HepG2 (cell line): ENCODE measurements around the gene SLC13A3. TPM values are rescaled to one million over a fixed set of nuclear protein-coding genes. Genes with fewer than 3 reads are reported as not detected.
A peak's percentile ranks its signal among the peaks of the same experiment; 100 is the strongest.

Experiments
- ATF2 ChIP-seq: sonication (generic); formaldehyde crosslinking; IDR thresholded peaks from 2 replicates; pipeline ENCODE4 v1.4.0; 2020; ENCODE audit warnings: missing genetic modification reagents
- GATA4 ChIP-seq: sonication (generic); IDR thresholded peaks from 2 replicates; pipeline ENCODE4 v1.6.1; 2016; ENCODE audit warnings: antibody characterized with exemption, low read depth, borderline replicate concordance
- GPN1 ChIP-seq: sonication (generic); formaldehyde crosslinking; IDR thresholded peaks from 2 replicates; pipeline ENCODE4 v1.5.1; 2020; ENCODE audit warnings: missing genetic modification reagents, borderline replicate concordance
- GRHL1 ChIP-seq: sonication (generic); formaldehyde crosslinking; conservative IDR thresholded peaks from 2 replicates; pipeline ENCODE4 v1.8.0; 2022; ENCODE audit warnings: missing genetic modification reagents
- HNRNPK ChIP-seq: fragments of 200-400 bp; formaldehyde crosslinking; IDR thresholded peaks from 2 replicates; pipeline ENCODE4 v1.6.1; 2018; ENCODE audit warnings: low read length, low read depth, moderate library complexity, mild to moderate bottlenecking; ENCODE audit not compliant: poor library complexity, severe bottlenecking
- KLF15 ChIP-seq: sonication (generic); formaldehyde crosslinking; IDR thresholded peaks from 2 replicates; pipeline ENCODE4 v1.8.1; 2023; ENCODE audit warnings: borderline replicate concordance, mild to moderate bottlenecking, inconsistent platforms, missing genetic modification reagents, mixed read lengths
- MTA1 ChIP-seq: sonication (generic); formaldehyde crosslinking; IDR thresholded peaks from 2 replicates; pipeline ENCODE4 v1.4.0; 2020; ENCODE audit warnings: missing genetic modification reagents, mild to moderate bottlenecking, borderline replicate concordance
- NR2C2 ChIP-seq: sonication (generic); formaldehyde crosslinking; IDR thresholded peaks from 2 replicates; pipeline ENCODE4 v1.4.0; 2020; ENCODE audit warnings: missing genetic modification reagents, mild to moderate bottlenecking, moderate library complexity, borderline replicate concordance
- PHF21A ChIP-seq: sonication (generic); formaldehyde crosslinking; IDR thresholded peaks from 2 replicates; pipeline ENCODE4 v1.5.0; 2020; ENCODE audit warnings: mild to moderate bottlenecking, missing genetic modification reagents
- PLSCR1 ChIP-seq: sonication (generic); formaldehyde crosslinking; IDR thresholded peaks from 2 replicates; pipeline ENCODE4 v1.5.0; 2020; ENCODE audit warnings: missing genetic modification reagents, mild to moderate bottlenecking, borderline replicate concordance
- PTBP1 ChIP-seq: fragments of 200-400 bp; formaldehyde crosslinking; IDR thresholded peaks from 2 replicates; pipeline ENCODE4 v1.6.1; 2018; ENCODE audit warnings: low read length, low read depth; ENCODE audit not compliant: poor library complexity, severe bottlenecking
- RNF2 ChIP-seq: fragments of 450-650 bp; conservative IDR thresholded peaks from 2 replicates; pipeline ENCODE4 v1.6.1; 2016; ENCODE audit warnings: low read depth
- SP2 ChIP-seq: sonication (generic); formaldehyde crosslinking; IDR thresholded peaks from 2 replicates; pipeline ENCODE4 v1.5.1; 2020; ENCODE audit warnings: mild to moderate bottlenecking, missing genetic modification reagents
- ZBTB10 ChIP-seq: sonication (generic); formaldehyde crosslinking; IDR thresholded peaks from 2 replicates; pipeline ENCODE4 v1.4.0; 2020; ENCODE audit warnings: missing genetic modification reagents, borderline replicate concordance
- polyA plus RNA-seq, 8 experiments: library from polyadenylated mRNA; depleted of rRNA in 3 of 8; stranded (reverse) in 7 of 8; unstranded in 1 of 8; fragments of >200 nt; fragmentation: Illumina TruSeq in 4 of 8; extraction: Trizol in 4 of 8; gene quantifications; 2 replicates each; pipeline versions ENCODE4 v1.2.1 to v1.2.3, GENCODE V29; 2011 to 2016; ENCODE audit warnings: low read depth in 4 of 8, missing spikeins in 1 of 8, mixed read lengths in 1 of 8; ENCODE audit not compliant: insufficient read depth in 1 of 8
- total RNA-seq, 5 experiments: library from RNA; depleted of rRNA; stranded (reverse); fragments of >200 nt; fragmentation: Illumina TruSeq; extraction: Trizol; gene quantifications; 2 replicates each; pipeline ENCODE4 v1.2.3, GENCODE V29; 2016; ENCODE audit warnings: low read depth in 1 of 5
- TF ChIP-seq, protein P1 (sequence below): sonication (generic); formaldehyde crosslinking; IDR thresholded peaks from 2 replicates; pipeline ENCODE4 v1.8.0; 2022; ENCODE audit warnings: missing genetic modification reagents, mild to moderate bottlenecking, moderate library complexity, borderline replicate concordance
- TF ChIP-seq, protein P2 (sequence below): sonication (generic); formaldehyde crosslinking; IDR thresholded peaks from 2 replicates; pipeline ENCODE4 v1.5.0; 2020; ENCODE audit warnings: mild to moderate bottlenecking, missing genetic modification reagents
- TF ChIP-seq, protein P3 (sequence below): sonication (generic); formaldehyde crosslinking; IDR thresholded peaks from 2 replicates; pipeline ENCODE4 v1.5.0; 2020; ENCODE audit warnings: missing genetic modification reagents

The SLC13A3 gene
- total and polyA plus RNA-seq, 2 of the 13 experiments (the other 11 are each of a cell fraction or from before 2014, with no cell fraction given): 66.5 to 76.0 TPM

DNA sequence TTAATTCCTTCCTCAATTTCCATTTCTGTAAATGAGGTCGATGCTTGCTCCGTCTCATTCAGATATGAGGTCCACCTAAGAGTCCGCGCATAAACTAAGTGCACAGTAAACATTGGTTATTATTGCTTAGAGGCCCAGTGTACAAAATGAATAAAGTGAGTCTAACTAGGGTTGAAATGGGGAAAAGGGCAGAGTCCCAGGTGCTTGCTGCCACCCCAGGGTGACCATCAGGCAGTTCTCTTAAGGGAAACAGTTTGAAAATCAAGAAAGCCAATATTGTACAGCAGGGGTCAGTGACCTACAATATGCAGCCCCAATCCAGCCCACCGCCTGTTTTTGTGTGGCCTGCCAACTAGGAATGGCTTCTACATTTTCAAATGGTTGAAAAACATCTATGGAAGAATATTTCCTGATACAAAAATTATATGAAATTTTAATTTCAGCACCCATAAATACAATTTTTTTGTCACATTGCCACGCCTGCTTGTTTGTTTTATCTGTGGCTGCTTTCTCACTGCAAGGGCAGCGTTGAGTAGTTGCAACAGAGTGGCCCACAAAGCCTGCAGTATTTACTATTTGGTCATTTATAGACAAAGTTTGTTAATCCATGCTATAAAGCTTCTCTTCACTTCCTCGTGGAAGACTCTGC lies 43.3 kb downstream of the SLC13A3 start (continued):
- TF ChIP-seq, protein P1, sequence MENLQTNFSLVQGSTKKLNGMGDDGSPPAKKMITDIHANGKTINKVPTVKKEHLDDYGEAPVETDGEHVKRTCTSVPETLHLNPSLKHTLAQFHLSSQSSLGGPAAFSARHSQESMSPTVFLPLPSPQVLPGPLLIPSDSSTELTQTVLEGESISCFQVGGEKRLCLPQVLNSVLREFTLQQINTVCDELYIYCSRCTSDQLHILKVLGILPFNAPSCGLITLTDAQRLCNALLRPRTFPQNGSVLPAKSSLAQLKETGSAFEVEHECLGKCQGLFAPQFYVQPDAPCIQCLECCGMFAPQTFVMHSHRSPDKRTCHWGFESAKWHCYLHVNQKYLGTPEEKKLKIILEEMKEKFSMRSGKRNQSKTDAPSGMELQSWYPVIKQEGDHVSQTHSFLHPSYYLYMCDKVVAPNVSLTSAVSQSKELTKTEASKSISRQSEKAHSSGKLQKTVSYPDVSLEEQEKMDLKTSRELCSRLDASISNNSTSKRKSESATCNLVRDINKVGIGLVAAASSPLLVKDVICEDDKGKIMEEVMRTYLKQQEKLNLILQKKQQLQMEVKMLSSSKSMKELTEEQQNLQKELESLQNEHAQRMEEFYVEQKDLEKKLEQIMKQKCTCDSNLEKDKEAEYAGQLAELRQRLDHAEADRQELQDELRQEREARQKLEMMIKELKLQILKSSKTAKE (CRISPR knock-in tag): no peak
- TF ChIP-seq PLSCR1 (CRISPR knock-in tag): no peak
- TF ChIP-seq, protein P2, sequence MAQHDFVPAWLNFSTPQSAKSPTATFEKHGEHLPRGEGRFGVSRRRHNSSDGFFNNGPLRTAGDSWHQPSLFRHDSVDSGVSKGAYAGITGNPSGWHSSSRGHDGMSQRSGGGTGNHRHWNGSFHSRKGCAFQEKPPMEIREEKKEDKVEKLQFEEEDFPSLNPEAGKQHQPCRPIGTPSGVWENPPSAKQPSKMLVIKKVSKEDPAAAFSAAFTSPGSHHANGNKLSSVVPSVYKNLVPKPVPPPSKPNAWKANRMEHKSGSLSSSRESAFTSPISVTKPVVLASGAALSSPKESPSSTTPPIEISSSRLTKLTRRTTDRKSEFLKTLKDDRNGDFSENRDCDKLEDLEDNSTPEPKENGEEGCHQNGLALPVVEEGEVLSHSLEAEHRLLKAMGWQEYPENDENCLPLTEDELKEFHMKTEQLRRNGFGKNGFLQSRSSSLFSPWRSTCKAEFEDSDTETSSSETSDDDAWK (CRISPR knock-in tag): no peak
- no peak for TF ChIP-seq GPN1 (CRISPR knock-in tag)
- TF ChIP-seq GATA4: no peak
- TF ChIP-seq, protein P3, sequence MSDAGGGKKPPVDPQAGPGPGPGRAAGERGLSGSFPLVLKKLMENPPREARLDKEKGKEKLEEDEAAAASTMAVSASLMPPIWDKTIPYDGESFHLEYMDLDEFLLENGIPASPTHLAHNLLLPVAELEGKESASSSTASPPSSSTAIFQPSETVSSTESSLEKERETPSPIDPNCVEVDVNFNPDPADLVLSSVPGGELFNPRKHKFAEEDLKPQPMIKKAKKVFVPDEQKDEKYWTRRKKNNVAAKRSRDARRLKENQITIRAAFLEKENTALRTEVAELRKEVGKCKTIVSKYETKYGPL (CRISPR knock-in tag): no peak
- TF ChIP-seq SP2: no peak
- no peak for TF ChIP-seq MTA1 (CRISPR knock-in tag)
- no peak for TF ChIP-seq HNRNPK
- TF ChIP-seq NR2C2 (CRISPR knock-in tag): no peak
- no peak; the same call in 1 of the 2 replicates for TF ChIP-seq PHF21A (CRISPR knock-in tag)
- no peak for TF ChIP-seq ZBTB10 (CRISPR knock-in tag)
- peak; percentile 12; the same call in 1 of the 2 replicates for TF ChIP-seq ATF2 (CRISPR knock-in tag)
- TF ChIP-seq RNF2: no peak
- no peak for TF ChIP-seq GRHL1 (CRISPR knock-in tag)
- no peak for TF ChIP-seq KLF15 (CRISPR knock-in tag)
- TF ChIP-seq PTBP1: no peak
